Myocyte (in vitro differentiated cells): ENCODE results near the gene SIDT2. TPM values are rescaled to one million over a fixed set of nuclear protein-coding genes. Genes with fewer than 3 reads are reported as not detected.
"Not testable (repeated sequence)": the region's sequence is repeated elsewhere in the genome, so short reads cannot be mapped to it uniquely, and the experiment has no call there.

ENCODE experiments used
- DNase-seq: peaks from one replicate; pipeline ENCODE4 v3.0.0-alpha.2; 2012; ENCODE audit warnings: low read depth
- total RNA-seq: library from RNA; depleted of rRNA; stranded (reverse); fragments of >200 nt; gene quantifications from 2 replicates; pipeline ENCODE4 v1.2.3, GENCODE V29; 2014

Gene SIDT2
- total RNA-seq, 1 donor from 2014 or later: 24.7 TPM

GRCh38 chr11:117171404-117172061 lies 7.0 kb upstream of the SIDT2 start:
- peak; percentile 58 for DNase-seq

GRCh38 chr11:117172724-117173421 lies 5.7 kb upstream of the SIDT2 start:
- no peak for DNase-seq

GRCh38 chr11:117175104-117175503 lies 3.4 kb upstream of the SIDT2 start:
- no peak for DNase-seq

- DNase-seq: no peak
These were observed 2.8 kb upstream of the SIDT2 start for GRCh38 chr11:117175781-117176180.

GRCh38 chr11:117176186-117176585 lies 2.4 kb upstream of the SIDT2 start:
- no peak for DNase-seq

GRCh38 chr11:117177534-117178209 lies 871 bp upstream of the SIDT2 start:
- DNase-seq: no peak

- peak; percentile 77 for DNase-seq
These were observed 781 bp downstream of the SIDT2 start for GRCh38 chr11:117179048-117179999.

- no peak for DNase-seq
These were observed 1.5 kb downstream of the SIDT2 start for GRCh38 chr11:117180020-117180419.

GRCh38 chr11:117180661-117181585 lies 2.4 kb downstream of the SIDT2 start:
- peak; percentile 73 for DNase-seq

- no peak for DNase-seq
These were observed 3.3 kb downstream of the SIDT2 start for GRCh38 chr11:117181586-117182550.

GRCh38 chr11:117182551-117182935 lies 4.0 kb downstream of the SIDT2 start:
- no peak for DNase-seq

- not testable (repeated sequence) for DNase-seq
These were observed 4.6 kb downstream of the SIDT2 start for GRCh38 chr11:117183178-117183577.

- DNase-seq: no peak
These were observed 5.3 kb downstream of the SIDT2 start for GRCh38 chr11:117183724-117184349.

- DNase-seq: no peak
These were observed 7.3 kb downstream of the SIDT2 start for GRCh38 chr11:117185736-117186430.

GRCh38 chr11:117186431-117186761 lies 7.9 kb downstream of the SIDT2 start:
- no peak for DNase-seq

GRCh38 chr11:117187007-117187406 lies 8.5 kb downstream of the SIDT2 start:
- no peak for DNase-seq

GRCh38 chr11:117187428-117187798 lies 8.9 kb downstream of the SIDT2 start:
- DNase-seq: no peak
